Spleen (tissue), 11 donors: ENCODE measurements around the gene MZT2B. TPM values are rescaled to one million over a fixed set of nuclear protein-coding genes. Genes with fewer than 3 reads are reported as not detected.
"Not testable (repeated sequence)": the region's sequence is repeated elsewhere in the genome, so short reads cannot be mapped to it uniquely, and the experiment has no call there.

Experiments used
- DNase-seq: peaks from one replicate; pipeline ENCODE4 v3.0.0-alpha.2; 2020
- H3K27ac ChIP-seq, 8 donors: fragments of 200-600 bp; sonication (generic) in 7 of 8; 1 replicate in 4 of 8; 2 replicates in 4 of 8; pipeline versions ENCODE4 v1.5.0 to v1.8.0; 2016 to 2021; ENCODE audit warnings: inconsistent platforms in 4 of 8, mild to moderate bottlenecking in 4 of 8, moderate library complexity in 1 of 8
- H3K27me3 ChIP-seq, 7 donors: fragments of 200-600 bp; sonication (generic) in 6 of 7; replicated peaks in 1 of 7; 1 replicate in 4 of 7; 2 replicates in 3 of 7; pipeline versions ENCODE4 v1.5.0 to v1.8.0; 2016 to 2021; ENCODE audit warnings: inconsistent platforms in 3 of 7, mild to moderate bottlenecking in 1 of 7
- H3K36me3 ChIP-seq, 6 donors: fragments of 200-600 bp; sonication (generic) in 5 of 6; 1 replicate in 4 of 6; 2 replicates in 2 of 6; pipeline versions ENCODE4 v1.5.0 to v1.8.0; 2016 to 2021; ENCODE audit warnings: inconsistent platforms in 2 of 6
- H3K4me1 ChIP-seq, 6 donors: fragments of 200-600 bp; sonication (generic) in 5 of 6; 1 replicate in 3 of 6; 2 replicates in 3 of 6; pipeline versions ENCODE4 v1.5.0 to v1.8.0; 2016 to 2021; ENCODE audit warnings: inconsistent platforms in 3 of 6
- H3K4me3 ChIP-seq, 8 donors: fragments of 200-600 bp; sonication (generic) in 7 of 8; 1 replicate in 4 of 8; 2 replicates in 4 of 8; pipeline versions ENCODE4 v1.5.0 to v1.8.0; 2016 to 2021; ENCODE audit warnings: inconsistent platforms in 4 of 8, mild to moderate bottlenecking in 4 of 8, moderate library complexity in 2 of 8
- H3K9me3 ChIP-seq, 8 donors: fragments of 200-600 bp; sonication (generic) in 7 of 8; 1 replicate in 4 of 8; 2 replicates in 4 of 8; pipeline versions ENCODE4 v1.5.0 to v1.8.0; 2016 to 2021; ENCODE audit warnings: inconsistent platforms in 4 of 8
- POLR2A ChIP-seq, 3 donors: fragments of 450-650 bp; IDR thresholded peaks; one replicate each; pipeline ENCODE4 v1.5.1; 2017; ENCODE audit warnings: antibody characterized with exemption in 3 of 3, mild to moderate bottlenecking in 1 of 3
- POLR2AphosphoS5 ChIP-seq, 3 donors: sonication (generic); formaldehyde crosslinking; IDR thresholded peaks; one replicate each; pipeline ENCODE4 v1.5.1; 2017; ENCODE audit warnings: antibody characterized with exemption in 3 of 3
- WGBS, 5 donors: extraction: QIAGEN DNeasy Blood & Tissue Kit in 3 of 5; methylation state at CpG; one replicate each; pipeline versions ENCODE4 v1.1.5 to v1.1.7; 2013 to 2018; 5-methylcytosine and 5-hydroxymethylcytosine counted together
- intact Hi-C: fragments of 100-400 bp; cut with DNase I; formaldehyde crosslinking; loops from one replicate; pipeline ENCODE4 v1.15.0; 2023; ENCODE audit warnings: low total_unique reads
- polyA plus RNA-seq, 3 donors: library from polyadenylated mRNA; stranded (reverse); fragments of 200-250 nt; gene quantifications; one replicate each; pipeline ENCODE4 v1.2.1, GENCODE V29; 2013
- total RNA-seq, 7 donors: library from RNA; depleted of rRNA in 3 of 7; stranded (reverse); fragments of >200 nt in 3 of 7; fragmentation: NEBNext Ultra II Directional in 4 of 7; extraction: Animal tissue kit (Norgen Biotek cat#: 25700) in 4 of 7; gene quantifications; one replicate each; pipeline versions ENCODE4 v1.1.0 to v1.2.1, GENCODE V29; 2016 to 2021
- TF ChIP-seq, protein P1 (sequence below), 11 experiments: fragments of 200-600 bp in 7 of 11; fragments of 450-650 bp in 4 of 11; sonication (generic) in 4 of 11; IDR thresholded peaks in 8 of 11; conservative IDR thresholded peaks in 3 of 11; 1 replicate in 7 of 11; 2 replicates in 4 of 11; pipeline versions ENCODE4 v1.4.0 to v1.8.0; 2016 to 2021; ENCODE audit warnings: antibody characterized with exemption in 11 of 11, inconsistent platforms in 4 of 11, mild to moderate bottlenecking in 1 of 11
- donor health status: healthy with polysubstance abuse.
- donor health status: DM: no; HTN: no; CAD: no; lungs with moderate emphysema.
- donor health status: DM: no; HTN: no; CAD: no.
- donor health status: Bipolar disorder and iron deficiency.
- donor health status: healthy.
- donor health status: DM: no; HTN: no; CAD: no.
- donor health status: DM: yes; HTN: yes; CAD: no.

The MZT2B gene
- total and polyA plus RNA-seq, 10 donors, result 37.9 to 308 (median 120) TPM

DNA sequence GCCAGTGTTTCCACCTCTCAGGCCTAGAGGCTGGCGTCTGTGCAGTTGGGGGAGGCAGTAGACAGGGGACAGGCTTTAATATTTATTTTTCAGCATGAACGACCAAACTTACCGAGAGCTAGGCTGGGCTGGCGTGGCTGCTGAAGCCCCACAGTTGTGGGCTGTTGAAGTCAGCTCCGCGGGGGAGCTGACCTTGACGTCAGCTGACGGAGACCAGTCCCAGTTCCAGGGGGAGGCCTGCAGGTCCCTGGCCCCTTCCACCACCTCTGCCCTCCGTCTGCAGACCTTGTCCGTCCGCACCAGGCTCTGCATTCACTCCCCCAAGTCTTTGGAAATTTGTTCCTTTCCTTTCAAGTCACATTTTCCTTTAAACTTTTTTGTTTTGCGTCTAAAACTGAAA is 49.6 kb downstream of the MZT2B start:
- no peak overlapping the region for H3K4me3 ChIP-seq
- WGBS, 5 donors, result 74 to 86% (median 78%) methylated on average over 12 of the region's 12 CpGs
- no peak overlapping the region for H3K27ac ChIP-seq
- TF ChIP-seq POLR2A (IDR thresholded peaks at IDR 0.05), result no peak
- no peak for TF ChIP-seq POLR2AphosphoS5 (IDR thresholded peaks at IDR 0.05)
- TF ChIP-seq, protein P1, sequence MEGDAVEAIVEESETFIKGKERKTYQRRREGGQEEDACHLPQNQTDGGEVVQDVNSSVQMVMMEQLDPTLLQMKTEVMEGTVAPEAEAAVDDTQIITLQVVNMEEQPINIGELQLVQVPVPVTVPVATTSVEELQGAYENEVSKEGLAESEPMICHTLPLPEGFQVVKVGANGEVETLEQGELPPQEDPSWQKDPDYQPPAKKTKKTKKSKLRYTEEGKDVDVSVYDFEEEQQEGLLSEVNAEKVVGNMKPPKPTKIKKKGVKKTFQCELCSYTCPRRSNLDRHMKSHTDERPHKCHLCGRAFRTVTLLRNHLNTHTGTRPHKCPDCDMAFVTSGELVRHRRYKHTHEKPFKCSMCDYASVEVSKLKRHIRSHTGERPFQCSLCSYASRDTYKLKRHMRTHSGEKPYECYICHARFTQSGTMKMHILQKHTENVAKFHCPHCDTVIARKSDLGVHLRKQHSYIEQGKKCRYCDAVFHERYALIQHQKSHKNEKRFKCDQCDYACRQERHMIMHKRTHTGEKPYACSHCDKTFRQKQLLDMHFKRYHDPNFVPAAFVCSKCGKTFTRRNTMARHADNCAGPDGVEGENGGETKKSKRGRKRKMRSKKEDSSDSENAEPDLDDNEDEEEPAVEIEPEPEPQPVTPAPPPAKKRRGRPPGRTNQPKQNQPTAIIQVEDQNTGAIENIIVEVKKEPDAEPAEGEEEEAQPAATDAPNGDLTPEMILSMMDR (IDR thresholded peaks at IDR 0.05 in 8 of 11, conservative IDR thresholded peaks at IDR 0.05 in 3 of 11), result no peak
- H3K9me3 ChIP-seq, result peaks cover 0 to 13% (median 0%) of the 10 kb centered on the region in 8 donors
- H3K36me3 ChIP-seq, result no peaks in the 10 kb centered on the region
- H3K27me3 ChIP-seq, result peaks cover 0 to 18% (median 0%) of the 10 kb centered on the region in 7 donors
- no peaks in the 10 kb centered on the region for H3K4me1 ChIP-seq
- intact Hi-C loops, result no loop called here
- no peak for DNase-seq

DNA sequence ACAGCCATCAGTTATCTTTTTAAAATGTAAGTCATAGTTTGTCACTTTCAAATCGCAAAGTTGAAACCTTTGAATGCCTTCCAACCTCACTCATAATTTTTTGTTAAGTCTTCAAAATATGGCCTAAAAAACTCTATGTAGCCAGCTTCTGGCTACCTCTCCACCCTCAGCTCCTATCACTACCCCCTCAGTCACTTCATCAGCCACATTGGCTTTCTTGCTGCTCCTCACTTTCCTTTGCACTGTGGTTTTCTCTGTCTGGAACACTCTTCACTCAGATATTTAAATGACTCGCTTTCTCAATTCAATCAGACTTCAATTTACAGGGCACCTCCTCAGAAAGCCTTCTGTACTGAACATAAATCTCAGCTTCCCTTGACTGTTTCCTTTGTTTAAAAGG is 51.0 kb downstream of the MZT2B start:
- DNase-seq, H3K36me3 ChIP-seq, intact Hi-C loops, H3K4me1 ChIP-seq, H3K4me3 ChIP-seq, H3K27ac ChIP-seq: not testable (repeated sequence)
- Histone ChIP-seq H3K27me3 (peaks cover 0 to 18% (median 0%) of the 10 kb centered on the region in 7 donors), H3K9me3 (peaks cover 0 to 13% (median 0%) of the 10 kb centered on the region in 8 donors)
- WGBS, 5 donors, result 81 to 91% (median 85%) methylated on average over 2 of the region's 2 CpGs

DNA sequence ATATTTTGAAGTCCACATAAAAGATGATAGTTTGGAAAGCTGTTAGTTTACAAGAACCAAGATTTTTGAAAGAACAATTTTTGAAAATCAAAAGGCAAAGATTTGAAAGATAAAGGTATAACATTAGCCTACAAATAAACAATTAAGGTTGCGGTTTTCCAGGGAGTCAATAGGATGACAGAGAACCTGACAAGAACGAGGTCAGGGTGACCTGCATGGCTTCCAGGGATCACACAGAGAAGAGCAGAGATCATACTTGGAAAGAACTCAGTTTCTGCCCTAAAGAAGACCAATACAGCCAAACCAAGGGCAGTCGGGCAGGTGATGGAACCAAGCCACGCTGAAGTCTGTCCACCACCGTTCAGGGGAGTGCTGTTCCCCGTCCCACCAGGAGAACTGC is 57.5 kb downstream of the MZT2B start:
- H3K27ac ChIP-seq, DNase-seq, H3K4me3 ChIP-seq, H3K36me3 ChIP-seq, H3K27me3 ChIP-seq, intact Hi-C loops, H3K9me3 ChIP-seq, H3K4me1 ChIP-seq: not testable (repeated sequence)
- 66 to 76% (median 74%) methylated on average over 6 of the region's 6 CpGs for WGBS, 5 donors

Other genes with a start within 250 kb of the MZT2B start
- 1 to 10 TPM in 2 of 7 donors, under 1 TPM in 5; 0.46 to 2.0 (median 0.83) TPM for gene RAB6C, start 202.6 kb upstream of the MZT2B start, total RNA-seq
- gene RAB6C, start 202.6 kb upstream of the MZT2B start, polyA plus RNA-seq, result under 1 TPM; 0.15 to 0.29 (median 0.22) TPM
- gene POTEF, start 53.0 kb upstream of the MZT2B start, total RNA-seq, result not detected
- gene POTEF, start 53.0 kb upstream of the MZT2B start, polyA plus RNA-seq, result not detected
- 1 to 10 TPM in 2 of 7 donors, under 1 TPM in 3, not detected in 2; 0.27 to 2.5 (median 0.66) TPM for gene CCDC74B, start 37.1 kb upstream of the MZT2B start, total RNA-seq
- under 1 TPM; 0.38 to 0.61 (median 0.57) TPM for gene CCDC74B, start 37.1 kb upstream of the MZT2B start, polyA plus RNA-seq
- 10 to 100 TPM; 32.7 to 44.9 (median 40.7) TPM for gene SMPD4, start 660 bp upstream of the MZT2B start, total RNA-seq
- gene SMPD4, start 660 bp upstream of the MZT2B start, polyA plus RNA-seq, result 10 to 100 TPM; 24.0 to 34.7 (median 33.0) TPM
- not detected for gene TUBA3E, start 16.2 kb downstream of the MZT2B start, total RNA-seq
- under 1 TPM in 1 of 3 donors, not detected in 2; 0.11 TPM for gene TUBA3E, start 16.2 kb downstream of the MZT2B start, polyA plus RNA-seq
- 10 to 100 TPM; 50.2 to 82.0 (median 63.4) TPM for gene IMP4, start 160.6 kb downstream of the MZT2B start, total RNA-seq
- gene IMP4, start 160.6 kb downstream of the MZT2B start, polyA plus RNA-seq, result 10 to 100 TPM; 77.4 to 85.0 (median 82.5) TPM
- 100 to 1,000 TPM in 6 of 7 donors, 10 to 100 TPM in 1; 79.5 to 132 (median 109) TPM for gene PTPN18, start 173.8 kb downstream of the MZT2B start, total RNA-seq
- gene PTPN18, start 173.8 kb downstream of the MZT2B start, polyA plus RNA-seq, result 100 to 1,000 TPM in 1 of 3 donors, 10 to 100 TPM in 2; 75.9 to 129 (median 98.2) TPM